Stimulated activated CD8-positive, alpha-beta memory T cell treated with anti-CD3 and anti-CD28 coated beads, Interleukin-12 subunit alpha, Interleukin-12 subunit beta, amount 100 ng/mL, for 1 hour (primary cell): ENCODE results near the gene FGF19.
"Not testable (repeated sequence)": the region's sequence is repeated elsewhere in the genome, so short reads cannot be mapped to it uniquely, and the experiment has no call there.

Source experiments
- DNase-seq: peaks from one replicate; pipeline ENCODE4 v3.0.0-alpha.2; 2020; ENCODE audit warnings: low read depth

FGF19 gene

DNA sequence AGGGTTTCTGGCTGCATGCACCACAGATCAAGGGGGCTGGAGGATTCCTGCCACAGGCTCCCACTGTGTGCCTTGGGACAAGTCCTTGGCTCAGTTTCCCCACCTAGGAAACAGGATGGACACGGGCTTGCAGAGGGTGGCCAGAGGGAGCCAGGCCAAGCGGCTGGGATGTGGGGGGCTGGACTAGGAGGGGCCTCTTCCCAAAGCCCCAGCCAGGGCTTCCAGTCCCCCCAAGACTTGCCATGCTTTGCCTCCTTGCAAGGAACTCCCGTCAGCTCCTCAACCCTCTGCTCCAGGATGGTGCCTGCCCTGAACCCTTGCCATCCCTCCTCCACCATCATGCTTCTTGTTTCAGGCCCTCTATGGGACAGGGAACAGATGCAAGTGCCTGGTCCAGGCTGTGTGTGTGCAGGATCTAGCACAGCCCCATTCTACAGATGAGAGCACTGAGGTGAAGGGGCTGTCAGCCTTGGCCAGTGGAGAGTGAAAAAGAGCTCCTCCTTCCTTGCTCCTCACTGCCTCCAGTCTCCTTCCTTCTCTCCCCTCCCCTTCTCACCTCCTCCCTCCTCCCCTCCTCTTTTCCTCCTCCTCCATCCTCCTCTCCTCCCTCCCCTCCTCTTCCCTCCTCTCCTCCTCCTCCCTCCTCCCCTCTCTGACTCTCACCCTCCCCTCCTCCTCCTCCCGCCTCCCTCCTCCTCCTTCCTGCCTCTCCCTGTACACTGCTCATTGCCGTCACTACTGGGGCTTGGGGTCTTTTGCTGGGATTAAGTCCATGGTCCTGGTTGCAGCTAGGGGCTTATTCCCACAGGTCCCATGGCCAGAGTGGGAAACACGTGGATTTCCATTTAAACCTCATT is 13.3 kb upstream of the FGF19 start:
- no peak for DNase-seq

DNA sequence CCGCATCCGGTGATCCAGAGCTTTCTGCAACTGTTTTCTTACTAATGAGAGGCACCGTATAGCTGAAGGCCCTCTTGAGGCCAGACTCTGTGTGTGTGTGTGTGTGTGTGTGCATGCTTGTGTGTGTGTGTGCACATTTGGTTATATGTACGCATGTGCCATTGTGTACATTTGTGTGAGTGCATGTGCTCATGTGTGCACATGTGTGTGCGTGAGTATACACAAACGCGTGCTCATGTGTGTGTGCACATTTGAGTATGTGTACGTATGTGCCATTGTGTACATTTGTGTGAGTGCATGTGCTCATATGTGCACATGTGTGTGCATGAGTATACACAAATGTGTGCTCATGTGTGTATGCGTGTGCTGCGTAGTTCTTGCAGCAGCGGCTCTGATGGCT is 12.3 kb upstream of the FGF19 start:
- no peak for DNase-seq

DNA sequence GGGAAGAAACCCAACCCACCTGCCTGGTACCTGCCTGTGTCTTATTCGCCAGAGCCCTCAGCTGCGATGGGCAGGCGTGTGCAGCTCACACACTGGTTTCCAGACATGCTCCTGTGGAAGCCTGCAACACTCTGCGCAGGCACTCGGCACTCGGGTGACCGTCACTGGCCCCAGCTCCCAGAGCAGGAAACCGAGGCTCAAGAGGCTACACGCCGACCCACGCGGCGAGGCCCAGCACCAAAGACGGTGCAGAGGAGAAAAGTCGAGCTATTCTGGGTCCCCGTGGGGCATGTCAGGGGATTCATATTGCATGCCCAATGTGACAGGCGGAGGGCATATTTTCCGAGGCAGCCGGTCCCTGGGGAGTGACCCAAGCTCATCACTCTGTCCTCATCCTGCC is 11.6 kb upstream of the FGF19 start:
- DNase-seq = no peak

DNA sequence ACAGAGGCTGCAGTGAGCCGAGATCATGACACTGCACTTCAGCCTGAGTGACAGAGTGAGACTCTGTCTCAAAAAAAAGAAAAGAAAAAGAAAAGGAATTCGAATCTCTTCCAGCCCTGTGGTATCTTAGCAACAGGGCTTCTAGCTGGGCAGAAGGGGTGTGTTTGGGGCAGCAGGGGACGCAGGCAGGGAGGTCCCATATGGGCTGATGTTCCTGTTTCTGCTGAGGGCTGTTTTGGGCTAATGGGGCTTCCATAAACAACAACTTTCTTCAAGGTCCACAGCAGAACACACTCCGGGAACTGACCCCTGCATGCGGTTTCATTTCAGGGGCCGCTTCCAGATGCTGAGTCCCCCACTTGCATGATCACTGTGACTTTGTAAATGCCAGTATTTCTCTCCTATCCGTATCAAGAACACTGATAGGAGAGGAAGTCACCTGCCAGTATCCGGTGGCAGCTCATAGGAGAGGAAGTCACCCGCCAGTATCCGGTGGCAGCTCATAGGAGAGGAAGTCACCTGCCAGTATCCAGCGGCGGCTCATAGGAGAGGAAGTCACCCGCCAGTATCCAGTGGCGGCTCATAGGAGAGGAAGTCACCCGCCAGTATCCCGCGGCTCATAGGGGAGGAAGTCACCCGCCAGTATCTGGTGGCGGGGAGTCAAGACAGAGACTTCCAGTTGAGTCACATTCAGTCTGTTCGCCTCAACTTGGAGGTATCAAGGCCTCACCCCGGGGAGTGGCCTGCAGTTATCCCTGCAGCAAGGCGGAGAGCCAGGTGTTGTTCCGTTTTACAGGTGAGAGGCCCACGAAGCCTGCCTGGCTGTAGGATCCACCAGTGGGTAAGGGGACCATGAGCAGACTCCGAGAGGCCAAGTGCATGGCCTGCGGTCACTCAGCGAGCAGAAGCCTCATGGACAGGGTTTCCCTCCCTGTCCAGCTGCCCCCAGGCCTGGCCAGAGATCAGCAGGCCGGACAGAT is 8.3 kb upstream of the FGF19 start:
- no peak for DNase-seq

DNA sequence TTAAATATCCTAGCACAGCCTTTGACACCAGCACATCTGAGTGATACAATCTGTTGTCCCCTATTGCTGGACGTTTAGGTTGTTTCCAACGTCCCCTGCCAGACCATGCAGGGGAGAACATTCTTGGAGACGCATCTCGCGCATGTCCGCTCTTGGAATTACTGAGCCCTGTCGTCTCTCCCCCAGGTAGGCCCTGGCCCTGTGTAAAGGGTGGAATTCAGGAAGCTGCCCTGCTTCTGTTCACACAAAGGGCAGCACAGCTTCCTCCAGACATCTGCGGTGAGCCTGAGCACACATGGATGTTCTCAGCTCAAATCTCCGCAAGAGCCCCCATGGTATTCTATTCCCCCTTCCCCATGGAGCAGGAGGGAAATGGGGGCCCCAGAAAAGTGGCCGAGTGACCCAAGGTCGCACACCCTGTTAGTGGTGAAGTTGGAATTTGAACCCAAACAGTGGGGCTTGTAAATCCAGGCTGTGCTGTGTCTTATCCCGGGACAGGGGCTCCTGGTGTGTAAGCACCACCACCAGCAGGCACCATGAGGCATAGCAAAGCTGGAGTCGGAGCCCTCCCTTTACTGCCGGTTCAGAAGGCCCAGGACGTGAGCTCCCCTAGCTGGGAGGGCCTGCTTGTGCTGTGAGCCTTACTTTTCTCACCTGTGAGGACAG is 5.0 kb upstream of the FGF19 start:
- no peak for DNase-seq

DNA sequence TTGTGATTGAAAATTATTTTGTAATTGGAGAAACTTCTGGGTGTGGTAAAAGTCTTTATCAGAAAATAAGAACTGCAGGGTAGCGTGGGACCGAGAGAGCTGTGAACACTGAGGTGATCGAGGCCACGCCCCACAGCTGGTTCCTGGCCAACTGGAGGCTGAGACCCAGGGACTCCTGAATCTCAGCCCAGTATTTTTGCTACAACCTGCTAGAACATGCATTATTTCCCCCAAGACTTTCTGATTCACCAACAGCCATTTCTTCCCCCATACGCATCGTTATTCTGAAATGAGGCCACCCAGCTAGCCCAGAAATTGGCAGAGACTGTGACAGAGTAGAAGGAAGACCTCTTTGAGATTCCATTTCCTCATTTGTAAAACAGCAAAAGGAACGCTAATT is 3.4 kb upstream of the FGF19 start:
- no peak for DNase-seq

DNA sequence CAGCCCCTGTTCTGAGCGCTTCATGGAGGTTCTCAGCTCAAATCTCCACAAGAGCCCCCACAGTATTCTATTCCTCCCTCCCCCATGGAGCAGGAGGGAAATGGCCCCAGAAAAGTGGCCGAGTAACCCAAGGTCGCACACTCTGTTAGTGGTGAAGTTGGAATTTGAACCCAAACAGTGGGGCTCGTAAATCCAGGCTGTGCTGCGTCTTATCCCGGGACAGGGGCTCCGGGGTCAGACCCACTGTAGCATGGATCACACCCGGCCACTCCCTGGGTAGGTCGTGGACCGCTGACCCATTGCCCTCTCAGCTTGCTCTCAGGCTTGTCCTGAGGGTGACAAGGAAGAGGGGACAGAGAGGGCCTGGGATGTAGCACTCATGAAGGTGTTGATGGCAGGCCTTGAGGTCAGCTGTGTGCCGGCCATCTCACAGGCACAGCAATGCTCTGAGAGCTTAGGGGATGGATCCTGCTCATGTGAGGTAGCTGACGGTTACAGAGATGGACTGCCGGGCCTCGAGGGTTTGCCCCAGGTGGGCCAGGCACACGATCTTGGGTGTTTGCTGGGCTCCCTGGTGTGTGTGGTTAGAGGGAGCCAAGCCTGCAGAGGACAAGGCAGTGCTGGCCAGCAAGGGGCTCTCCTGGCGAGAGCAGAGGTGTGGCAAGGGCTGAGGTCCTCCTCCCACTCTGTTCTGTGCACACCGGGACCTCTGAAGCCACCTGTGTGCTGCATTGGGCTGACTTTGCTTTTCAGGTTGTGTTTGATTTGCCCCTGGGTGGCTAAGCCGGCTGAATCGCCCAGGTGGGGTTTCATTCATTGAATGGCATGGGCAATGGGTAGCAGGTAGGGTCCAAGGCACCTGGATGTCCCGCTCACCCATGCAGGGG is 2.3 kb upstream of the FGF19 start:
- no peak for DNase-seq

DNA sequence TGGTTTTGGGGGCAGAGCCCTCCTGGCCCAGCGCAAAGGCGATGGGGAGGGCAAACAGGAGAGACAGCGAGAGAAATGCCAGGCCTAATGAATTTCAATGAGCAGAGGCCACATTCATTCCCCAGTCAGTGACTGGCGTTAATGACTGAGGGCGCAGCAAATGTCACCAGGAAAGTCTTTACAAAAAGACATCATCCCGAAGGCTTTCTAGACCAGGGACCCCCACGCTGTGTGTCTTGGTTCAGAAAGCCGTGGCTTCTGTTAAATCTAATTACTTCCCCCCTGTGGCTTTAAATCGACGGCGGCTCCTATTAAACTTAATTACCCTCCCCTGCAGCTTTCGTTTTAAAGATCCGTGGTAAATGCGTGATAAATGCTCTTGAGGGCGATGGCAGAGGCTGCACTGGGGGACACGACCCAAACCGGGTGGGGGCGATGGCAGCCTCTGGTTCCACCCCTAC is 1.6 kb upstream of the FGF19 start:
- no peak for DNase-seq

DNA sequence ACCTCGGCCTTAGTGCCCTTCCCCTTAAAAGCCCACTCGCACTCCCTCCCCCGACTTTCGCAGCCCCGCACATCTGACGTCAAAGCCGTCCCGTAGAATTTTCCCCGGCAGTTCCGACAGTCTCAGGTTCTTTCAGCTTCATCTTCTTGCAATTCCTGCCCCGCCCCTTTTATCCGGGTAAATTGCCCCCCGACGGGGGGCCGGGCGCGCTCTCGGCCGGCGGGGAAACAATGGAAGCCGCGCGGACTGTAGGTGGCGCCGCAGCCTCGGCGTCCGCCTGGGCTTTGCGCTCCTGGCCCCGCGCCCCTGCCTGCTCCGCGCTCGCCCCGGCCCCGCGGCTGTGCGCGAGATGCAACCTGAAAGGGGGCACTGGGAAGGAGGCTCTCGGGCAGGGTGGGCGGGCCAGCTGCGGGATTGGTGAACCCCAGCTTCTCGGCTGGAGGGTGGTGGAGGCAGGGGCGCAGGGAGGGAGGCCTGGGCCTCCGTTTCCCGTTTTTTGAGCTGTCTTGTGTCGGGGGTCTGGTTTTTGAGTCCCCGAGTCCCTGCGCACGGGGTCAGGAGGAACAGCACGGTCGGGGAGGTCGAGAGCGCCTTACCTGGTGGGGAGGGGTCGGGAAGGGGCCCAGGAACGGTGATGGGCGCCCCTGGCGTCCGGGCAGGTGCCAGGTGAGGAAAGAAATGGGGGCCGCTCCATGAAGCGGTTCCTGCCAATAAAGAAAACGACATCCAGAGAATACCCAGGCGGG is 859 bp upstream of the FGF19 start:
- DNase-seq = no peak

DNA sequence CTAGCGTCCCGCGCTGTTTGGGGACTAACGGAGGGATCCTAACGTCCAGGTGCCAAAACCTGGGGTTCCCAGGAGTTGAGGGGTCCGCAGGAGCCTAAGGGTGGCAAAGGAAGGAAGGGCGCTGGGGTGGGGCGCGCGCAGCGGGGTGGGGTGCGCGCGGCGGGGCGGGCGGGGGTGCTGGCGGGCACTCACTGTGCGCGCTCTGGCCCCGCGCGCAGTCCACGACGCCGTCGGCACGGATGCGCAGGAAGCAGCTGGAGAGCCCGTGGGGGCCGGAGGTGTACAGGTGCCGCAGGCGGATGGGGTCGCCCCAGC is 412 bp downstream of the FGF19 start:
- no peak for DNase-seq

DNA sequence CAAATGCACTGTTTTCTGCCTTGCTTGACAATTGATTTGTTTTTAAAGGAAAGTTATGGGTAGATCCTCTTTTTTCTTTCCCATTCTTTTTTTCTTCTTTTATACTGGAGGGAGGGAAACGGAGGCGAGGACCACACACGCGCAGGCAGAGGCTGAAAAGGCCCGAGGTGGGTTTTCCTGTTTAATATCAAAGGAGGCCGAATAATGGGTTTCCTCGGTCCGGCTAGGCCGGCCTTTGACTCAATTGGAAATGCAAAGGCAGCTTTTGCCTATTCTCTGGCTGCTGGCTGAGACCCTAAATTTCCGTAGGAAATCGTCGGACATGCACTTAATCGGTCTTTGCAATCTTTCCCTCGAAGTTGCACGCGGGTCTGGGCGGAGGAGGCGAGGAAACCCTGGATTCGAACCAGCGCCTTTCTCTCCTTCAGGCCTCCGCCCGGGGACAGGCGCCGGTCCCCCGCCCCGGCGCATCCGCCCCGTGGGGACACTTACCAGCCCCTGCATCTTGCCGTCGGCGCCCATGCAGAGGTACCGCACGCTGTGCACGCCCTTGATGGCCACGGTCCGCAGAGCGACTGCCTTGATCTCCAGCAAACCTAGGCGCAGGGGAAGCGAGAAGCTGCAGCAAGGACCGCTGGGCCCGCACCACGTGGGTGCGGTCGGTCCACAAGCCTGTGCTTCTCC is 911 bp downstream of the FGF19 start:
- DNase-seq = no peak

DNA sequence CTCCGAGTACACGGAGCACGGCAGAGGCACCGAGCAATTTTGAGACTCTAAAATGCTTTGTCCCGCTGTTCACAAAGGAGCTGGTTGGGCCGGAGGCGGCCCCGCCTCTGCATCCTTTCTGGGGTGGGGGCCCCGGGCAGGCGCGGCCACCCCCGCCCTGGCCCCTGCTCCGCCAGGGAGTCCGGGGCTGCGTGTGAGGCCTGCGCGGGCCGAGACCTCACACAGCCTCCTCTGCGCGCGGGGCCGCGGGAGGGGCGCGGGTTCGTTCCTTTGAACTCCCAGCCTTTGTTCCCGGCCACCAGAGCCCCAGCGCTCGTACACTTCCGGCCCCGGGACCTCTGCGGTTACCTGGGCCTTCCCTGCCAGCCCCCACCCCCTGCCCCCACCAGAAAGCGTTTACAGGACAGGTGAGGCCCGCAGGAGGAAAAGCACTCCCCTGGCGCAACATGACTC is 1.6 kb downstream of the FGF19 start:
- no peak for DNase-seq

DNA sequence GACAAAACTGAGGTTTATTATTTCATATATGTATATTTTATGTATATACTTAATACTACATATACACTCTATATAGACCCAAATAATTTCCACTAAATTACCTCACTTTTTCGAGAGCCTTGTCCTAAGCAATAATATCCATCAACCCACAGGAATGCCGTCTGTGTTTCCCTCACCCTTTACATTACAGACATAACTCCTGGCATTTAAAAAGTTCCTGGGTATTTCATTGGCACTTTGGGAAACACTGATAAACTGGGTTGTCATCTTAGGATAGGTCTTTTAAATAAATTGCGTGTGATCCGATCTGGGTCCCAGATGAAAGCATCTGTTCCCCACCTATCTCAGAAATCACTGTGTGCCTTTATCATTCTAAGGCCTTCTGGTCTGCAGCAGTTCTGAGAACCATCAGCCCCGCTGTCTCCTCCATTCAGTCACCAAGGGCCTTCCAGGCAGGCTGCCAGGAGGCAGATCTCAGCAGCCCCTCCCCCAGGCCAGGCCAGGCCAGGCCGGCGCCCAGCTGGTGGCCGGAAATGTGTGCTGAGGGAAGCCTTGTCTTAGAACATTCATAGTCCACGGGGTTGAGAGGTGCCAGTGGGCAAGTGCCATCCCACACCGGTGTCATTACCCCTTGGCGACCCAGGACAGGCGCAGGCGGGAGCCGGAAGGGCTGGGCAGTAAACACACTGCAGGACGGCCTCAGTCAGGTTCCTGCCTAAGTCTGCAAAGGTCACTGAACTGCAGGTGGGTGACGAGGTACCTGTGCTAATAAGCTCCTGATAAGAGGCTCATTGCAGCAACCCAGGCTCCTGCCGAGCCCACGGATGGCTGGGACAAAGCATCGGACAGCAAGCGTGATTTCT is 3.3 kb downstream of the FGF19 start:
- DNase-seq = no peak

DNA sequence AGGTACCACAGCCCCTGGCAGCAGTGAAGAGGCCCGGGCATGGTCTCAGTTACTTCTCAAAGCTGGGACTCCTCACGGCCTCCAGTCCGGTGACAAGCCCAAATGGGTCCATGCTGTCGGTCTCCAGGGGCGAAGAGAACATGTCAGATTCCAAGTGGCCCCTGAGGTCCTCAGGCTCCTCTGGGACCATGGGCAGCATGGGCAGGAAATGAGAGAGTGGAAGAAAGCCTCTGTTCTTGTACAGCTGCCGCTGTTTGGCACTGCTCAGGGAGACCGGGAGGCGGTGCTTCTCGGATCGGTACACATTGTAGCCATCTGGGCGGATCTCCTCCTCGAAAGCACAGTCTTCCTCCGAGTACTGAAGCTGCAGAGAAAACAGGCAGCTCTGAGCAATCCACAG is 4.6 kb downstream of the FGF19 start:
- DNase-seq = no peak

DNA sequence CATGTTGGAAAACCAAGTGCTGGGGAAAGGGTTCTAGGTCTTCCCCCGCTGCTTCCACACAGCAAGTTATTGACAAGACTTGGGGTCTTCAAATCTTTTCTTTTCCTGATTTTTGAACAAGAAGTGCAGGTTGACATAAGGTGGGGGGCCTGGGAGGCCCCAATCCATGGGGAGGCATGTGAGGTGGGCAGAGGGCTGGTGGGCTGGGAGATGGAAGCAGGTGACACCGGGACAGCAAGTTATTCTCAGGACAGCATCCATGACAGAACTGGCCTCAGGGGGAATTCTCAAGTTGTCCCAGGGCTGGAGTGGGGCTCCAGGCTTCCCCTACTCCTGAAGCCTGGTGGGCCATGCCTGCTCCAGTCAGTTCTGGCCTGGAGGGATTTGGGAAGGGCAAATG is 5.5 kb downstream of the FGF19 start:
- DNase-seq = no peak

DNA sequence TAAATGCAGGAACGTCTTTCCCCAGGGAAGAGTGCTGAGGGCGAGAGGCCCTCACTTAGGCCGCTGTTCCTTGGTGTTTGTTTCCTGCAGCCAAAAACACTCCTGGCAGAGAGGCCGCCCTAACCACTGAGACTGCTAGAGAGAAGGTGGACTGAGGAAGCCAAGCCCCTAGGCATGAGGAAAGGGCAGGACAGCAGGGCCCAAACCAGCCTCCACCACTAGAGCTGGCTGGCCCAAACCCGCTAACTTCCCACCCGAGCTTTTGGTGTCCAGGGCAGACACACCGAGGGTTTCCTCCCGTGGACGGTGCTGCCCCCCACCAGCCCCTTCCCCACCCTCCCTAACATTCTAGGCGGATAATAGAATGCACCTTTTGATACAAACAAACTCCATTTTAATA is 6.0 kb downstream of the FGF19 start:
- no peak for DNase-seq

DNA sequence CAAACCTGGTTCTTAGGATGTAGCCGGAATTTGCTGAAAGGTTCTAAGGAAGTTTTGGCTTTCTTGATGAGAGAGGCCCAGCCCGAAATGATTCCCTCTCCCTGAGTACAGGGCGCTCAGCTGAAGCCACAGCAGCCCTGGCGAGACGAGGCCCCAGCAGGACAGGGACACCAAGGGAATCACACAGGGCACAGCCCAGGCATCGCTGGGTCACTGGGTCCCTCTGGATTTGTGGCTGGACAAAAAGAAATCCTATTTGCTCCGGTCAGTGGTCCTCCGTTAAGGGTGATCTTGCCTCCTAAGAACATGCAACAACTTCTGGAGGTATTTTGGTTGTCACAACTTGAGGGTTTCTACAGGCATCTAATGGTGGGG is 6.4 kb downstream of the FGF19 start:
- DNase-seq = no peak

DNA sequence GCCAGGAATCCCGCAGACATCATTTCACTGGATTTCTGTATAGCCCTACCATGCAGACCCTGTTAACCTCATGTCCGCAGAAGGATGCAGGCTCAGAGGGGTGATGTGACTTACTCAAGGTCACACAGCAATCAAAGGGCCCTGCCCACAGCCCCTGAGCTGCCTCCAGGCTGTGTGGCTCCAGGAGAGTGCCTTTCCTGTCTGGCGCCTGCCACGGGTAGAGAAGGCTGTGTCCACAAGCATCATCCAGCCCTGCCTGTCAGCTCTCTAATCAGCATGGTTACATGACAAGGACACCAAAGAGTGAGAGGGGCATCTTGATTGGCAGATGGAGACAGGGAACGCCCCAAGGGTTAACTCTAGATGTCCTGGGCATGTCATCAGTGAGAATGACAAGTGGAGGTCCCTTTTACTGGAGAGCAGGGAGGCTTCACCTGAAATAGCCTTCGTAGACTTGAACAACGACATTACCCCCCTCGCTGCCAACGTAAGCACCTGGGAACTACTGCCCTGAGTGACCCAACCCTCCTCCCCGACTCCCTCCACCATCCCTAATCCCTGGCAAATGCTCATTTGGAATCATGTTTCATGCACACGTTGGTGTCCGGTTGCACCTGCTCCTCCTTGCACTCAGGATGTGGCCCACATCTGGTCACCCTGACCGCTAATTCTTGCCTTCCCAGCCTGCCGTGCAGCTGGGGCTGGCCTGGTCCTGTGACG is 6.9 kb downstream of the FGF19 start:
- no peak for DNase-seq

DNA sequence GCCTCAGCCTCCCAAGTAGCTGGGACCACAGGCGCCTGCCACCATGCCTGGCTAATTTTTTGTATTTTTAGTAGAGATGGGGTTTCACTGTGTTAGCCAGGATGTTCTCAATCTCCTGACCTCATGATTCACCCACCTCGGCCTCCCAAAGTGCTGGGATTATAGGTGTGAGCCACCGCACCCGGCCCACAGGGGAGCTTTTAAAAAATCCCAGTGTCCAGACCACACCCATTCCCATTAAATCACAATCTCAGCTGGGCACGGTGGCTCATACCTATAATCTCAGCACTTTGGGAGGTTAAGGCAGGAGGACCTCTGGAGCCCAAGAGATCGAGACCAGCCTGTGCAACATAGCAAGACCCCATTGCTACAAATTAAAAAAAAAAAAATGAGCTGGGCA is 7.8 kb downstream of the FGF19 start:
- DNase-seq = not testable (repeated sequence)
